ENCODE data around the gene SF3B3.
"Not testable (repeated sequence)": the region's sequence is repeated elsewhere in the genome, so short reads cannot be mapped to it uniquely, and the experiment has no call there.

SF3B3 gene

GRCh38 chr16:70586731-70587130 is 63.1 kb downstream of the SF3B3 start:
- FAIRE-seq (no peak), DNase-seq (ENCODE audit: insufficient read length, low spot score) (no peak)

- no peak for DNase-seq (ENCODE audit: insufficient read length, low spot score)
- FAIRE-seq: no peak
These were observed 64.9 kb downstream of the SF3B3 start for GRCh38 chr16:70588565-70588964.

DNA sequence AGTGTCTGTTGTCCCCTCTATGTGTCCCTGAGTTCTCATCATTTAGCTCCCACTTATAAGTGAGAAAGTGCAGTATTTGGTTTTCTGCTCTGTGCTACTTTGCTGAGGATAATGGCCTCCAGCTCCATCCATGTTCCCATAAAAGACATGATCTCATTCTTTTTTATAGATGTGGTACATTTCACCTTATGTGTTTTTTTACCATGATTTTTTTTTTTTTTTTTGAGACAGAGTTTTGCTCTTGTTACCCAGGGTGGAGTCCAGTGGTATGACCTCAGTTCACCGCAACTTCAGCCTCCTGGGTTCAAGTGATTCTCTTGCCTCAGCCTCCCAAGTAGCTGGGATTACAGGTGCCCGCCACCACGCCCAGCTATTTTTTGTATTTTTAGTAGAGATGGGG is 65.8 kb downstream of the SF3B3 start:
- not testable (repeated sequence) for DNase-seq (ENCODE audit: insufficient read length, low spot score); FAIRE-seq

DNA sequence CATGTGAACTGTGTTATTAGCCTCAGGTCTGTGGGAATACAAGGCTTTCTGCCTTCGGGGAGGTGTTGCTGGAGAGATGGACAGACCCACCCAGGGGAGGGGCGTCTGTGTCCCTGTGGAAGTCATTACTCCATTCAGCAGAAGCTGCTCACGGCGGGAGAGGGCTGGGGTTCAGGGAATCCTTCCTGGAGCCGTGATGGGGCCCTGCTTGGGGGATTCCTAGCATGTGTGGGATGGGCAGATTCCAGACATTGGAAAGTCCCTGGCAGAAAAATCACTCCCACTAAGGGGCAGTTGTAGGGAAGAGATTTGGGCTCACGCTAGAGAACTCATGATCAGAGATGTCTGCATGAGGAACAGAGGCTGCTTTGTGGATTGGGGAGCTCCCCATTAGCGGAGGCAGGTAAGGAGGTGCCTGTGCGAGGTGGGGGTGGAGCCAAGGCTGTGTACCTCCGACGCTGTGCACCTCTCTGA is 66.4 kb downstream of the SF3B3 start:
- no peak for DNase-seq (ENCODE audit: insufficient read length, low spot score)
- no peak for FAIRE-seq

- FAIRE-seq (no peak), DNase-seq (ENCODE audit: insufficient read length, low spot score) (no peak)
These were observed 67.3 kb downstream of the SF3B3 start for GRCh38 chr16:70590722-70591415.

DNA sequence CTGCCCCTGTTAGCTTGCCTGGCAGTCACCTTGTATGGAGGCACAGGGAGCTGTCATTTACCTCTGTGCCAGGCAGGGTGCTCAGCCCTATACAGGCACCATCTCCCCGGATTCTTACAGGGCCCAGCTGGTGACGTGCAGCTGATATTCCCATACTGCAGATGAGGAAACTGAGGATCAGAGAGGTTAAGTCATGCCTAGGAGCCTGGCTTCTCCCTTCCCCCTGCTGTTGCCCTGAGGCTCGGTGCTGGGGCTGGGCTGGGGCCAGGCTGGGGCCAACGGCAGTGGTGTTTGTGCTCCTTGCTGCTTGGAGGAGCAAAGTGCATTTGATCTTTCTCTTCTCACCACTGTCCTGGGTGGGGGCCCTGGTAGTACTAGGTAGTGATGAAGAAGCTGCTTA is 68.0 kb downstream of the SF3B3 start:
- no peak for DNase-seq (ENCODE audit: insufficient read length, low spot score)
- no peak for FAIRE-seq

- FAIRE-seq (no peak), DNase-seq (ENCODE audit: insufficient read length, low spot score) (no peak)
These were observed 68.5 kb downstream of the SF3B3 start for GRCh38 chr16:70592106-70592571.

GRCh38 chr16:70593544-70593943 is 69.9 kb downstream of the SF3B3 start:
- DNase-seq (ENCODE audit: insufficient read length, low spot score): no peak
- no peak for FAIRE-seq

GRCh38 chr16:70594569-70594968 is 71.0 kb downstream of the SF3B3 start:
- no peak for DNase-seq (ENCODE audit: insufficient read length, low spot score)
- peak; percentile 8 for FAIRE-seq

DNA sequence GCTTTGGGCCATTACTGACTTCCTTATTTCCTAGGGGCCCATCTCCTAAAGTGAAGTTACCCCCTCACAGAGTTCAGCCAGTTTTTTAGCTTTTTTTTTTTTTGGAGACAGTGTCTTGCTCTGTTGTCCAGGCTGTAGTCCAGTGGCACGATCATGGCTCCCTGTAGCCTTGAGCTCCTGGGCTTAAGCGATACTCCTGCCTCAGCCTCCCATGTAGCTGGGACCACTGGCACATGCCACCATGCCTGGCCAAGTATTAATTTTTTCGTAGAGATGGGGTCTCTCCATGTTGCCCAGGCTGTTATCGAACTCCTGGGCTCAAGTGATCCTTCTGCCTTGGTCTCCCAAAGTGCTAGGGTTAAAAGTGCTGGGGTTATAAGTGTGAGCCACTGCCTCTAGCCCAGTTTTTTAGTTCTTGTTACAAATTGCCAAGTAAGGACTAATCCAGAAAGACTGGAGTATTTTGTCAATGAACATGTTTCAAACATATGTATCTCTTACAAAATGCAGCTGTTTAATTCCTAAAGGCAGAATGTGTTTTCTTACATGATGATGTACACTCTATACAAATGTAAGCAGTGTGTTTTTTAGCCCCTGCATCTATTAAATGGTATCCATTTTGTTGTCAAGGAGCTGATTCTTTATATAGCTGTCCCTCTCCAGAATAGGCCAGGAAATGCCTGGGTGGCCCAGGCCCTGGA is 73.7 kb downstream of the SF3B3 start:
- DNase-seq (ENCODE audit: insufficient read length, low spot score) (no peak), FAIRE-seq (no peak)

- FAIRE-seq: no peak
- no peak for DNase-seq (ENCODE audit: insufficient read length, low spot score)
These were observed 75.4 kb downstream of the SF3B3 start for GRCh38 chr16:70598937-70599503.

DNA sequence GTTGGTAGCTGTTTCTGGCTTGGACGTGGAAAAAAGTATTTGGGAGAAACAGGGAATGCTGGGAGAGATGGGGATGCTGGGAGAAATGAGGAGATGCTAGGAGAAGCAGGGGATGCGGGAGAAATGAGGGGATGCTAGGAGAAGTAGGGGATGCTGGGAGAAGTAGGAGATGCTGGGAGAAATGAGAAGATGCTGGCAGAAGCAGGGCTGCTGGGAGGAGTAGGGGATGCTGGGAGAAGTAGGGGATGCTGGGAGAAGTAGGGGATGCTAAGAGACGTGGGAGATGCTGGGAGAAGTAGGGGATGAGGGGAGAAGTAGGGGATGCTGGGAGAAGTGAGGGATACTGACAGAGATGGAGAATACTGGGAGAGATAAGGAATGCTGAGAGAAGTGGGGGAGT is 77.1 kb downstream of the SF3B3 start:
- no peak for DNase-seq (ENCODE audit: insufficient read length, low spot score)
- no peak for FAIRE-seq

GRCh38 chr16:70601576-70602575 is 78.3 kb downstream of the SF3B3 start:
- no peak for FAIRE-seq
- DNase-seq (ENCODE audit: insufficient read length, low spot score): no peak

GRCh38 chr16:70602831-70603230 is 79.2 kb downstream of the SF3B3 start:
- FAIRE-seq: no peak

GRCh38 chr16:70604407-70605282 is 81.0 kb downstream of the SF3B3 start:
- FAIRE-seq (no peak), DNase-seq (ENCODE audit: insufficient read length, low spot score) (no peak)

More at GRCh38 chr16:70602831-70603230, 79.2 kb downstream of the SF3B3 start:
- DNase-seq (ENCODE audit: insufficient read length, low spot score): no peak

GRCh38 chr16:70605283-70605657 is 81.7 kb downstream of the SF3B3 start:
- FAIRE-seq (no peak), DNase-seq (ENCODE audit: insufficient read length, low spot score) (no peak)

DNA sequence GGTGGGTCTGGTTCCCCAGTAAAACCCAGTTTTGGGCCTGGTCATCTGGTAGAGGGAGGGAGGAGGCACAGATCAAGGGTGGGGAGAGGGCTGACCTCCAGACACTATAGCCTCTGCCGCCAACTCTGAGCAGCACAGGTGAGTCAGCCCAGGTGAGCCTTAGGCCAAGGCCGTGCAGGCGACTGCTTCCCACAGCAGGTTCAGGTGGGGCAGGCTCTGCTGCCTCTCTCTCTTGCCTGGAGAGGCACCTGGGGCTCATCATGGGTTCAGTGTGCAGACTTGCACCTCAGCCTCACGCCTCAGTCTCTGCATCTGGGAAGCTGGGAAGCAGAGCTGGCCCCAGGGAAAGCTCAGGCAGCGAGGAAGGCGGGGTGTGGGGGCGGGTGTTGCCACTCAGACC is 84.9 kb downstream of the SF3B3 start:
- no peak for FAIRE-seq

GRCh38 chr16:70610273-70611223 is 86.9 kb downstream of the SF3B3 start:
- FAIRE-seq: no peak
- DNase-seq (ENCODE audit: insufficient read length, low spot score): no peak

More for the DNA sequence above, 84.9 kb downstream of the SF3B3 start:
- no peak for DNase-seq (ENCODE audit: insufficient read length, low spot score)

GRCh38 chr16:70611224-70611598 is 87.6 kb downstream of the SF3B3 start:
- DNase-seq (ENCODE audit: insufficient read length, low spot score) (no peak), FAIRE-seq (no peak)

Data from GM19239 (cell line).